ENCODE measurements around the gene PTP4A2. TPM values are rescaled to one million over a fixed set of nuclear protein-coding genes. Genes with fewer than 3 reads are reported as not detected.

Gene PTP4A2
- total RNA-seq, 4 donors from 2014 or later = 40.9 to 92.8 (median 67.3) TPM

DNA sequence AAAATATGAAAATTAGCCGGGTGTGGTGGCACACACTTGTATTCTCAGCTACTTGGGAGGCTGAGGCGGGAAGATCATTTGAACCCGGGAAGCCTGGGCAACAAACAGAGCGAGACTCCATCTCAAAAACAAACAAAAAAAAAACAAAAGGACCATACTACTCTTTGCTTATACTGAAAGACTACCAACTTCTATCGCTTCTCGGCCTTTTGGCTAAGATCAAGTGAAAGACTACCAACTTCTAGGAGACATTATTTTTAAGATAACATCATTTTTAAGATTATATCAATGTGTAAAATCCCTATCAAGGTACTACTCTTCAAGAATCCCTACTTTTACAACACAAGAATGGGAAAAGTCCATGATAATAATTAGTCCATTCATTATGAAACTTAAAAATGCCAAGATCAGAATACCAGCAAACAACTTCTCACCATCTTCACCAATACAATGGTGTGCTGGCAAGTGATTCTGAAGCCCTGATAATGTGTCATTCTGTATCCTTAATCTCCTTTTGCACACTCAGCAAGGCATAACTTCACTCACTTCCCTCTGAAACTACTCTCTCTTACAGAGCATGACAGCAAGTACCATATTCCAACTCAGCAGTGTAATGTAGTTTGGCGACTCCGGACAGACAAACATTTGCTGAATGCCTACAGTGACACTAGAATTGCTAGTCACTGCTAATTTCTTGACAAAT, 1.7 kb downstream of the PTP4A2 start:
- intact Hi-C loops (cut with DNase I; ENCODE audit: low total_unique reads) = no loop called here
- no peak overlapping the region for H3K4me3 ChIP-seq (ENCODE audit: low read depth, poor library complexity, severe bottlenecking)
- TF ChIP-seq, protein P1, sequence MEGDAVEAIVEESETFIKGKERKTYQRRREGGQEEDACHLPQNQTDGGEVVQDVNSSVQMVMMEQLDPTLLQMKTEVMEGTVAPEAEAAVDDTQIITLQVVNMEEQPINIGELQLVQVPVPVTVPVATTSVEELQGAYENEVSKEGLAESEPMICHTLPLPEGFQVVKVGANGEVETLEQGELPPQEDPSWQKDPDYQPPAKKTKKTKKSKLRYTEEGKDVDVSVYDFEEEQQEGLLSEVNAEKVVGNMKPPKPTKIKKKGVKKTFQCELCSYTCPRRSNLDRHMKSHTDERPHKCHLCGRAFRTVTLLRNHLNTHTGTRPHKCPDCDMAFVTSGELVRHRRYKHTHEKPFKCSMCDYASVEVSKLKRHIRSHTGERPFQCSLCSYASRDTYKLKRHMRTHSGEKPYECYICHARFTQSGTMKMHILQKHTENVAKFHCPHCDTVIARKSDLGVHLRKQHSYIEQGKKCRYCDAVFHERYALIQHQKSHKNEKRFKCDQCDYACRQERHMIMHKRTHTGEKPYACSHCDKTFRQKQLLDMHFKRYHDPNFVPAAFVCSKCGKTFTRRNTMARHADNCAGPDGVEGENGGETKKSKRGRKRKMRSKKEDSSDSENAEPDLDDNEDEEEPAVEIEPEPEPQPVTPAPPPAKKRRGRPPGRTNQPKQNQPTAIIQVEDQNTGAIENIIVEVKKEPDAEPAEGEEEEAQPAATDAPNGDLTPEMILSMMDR (IDR thresholded peaks at IDR 0.05) = no peak
- TF ChIP-seq POLR2A (IDR thresholded peaks at IDR 0.05) = no peak
- WGBS, 2 donors = 68% methylated on average over 8 of the region's 8 CpGs
- DNase-seq (ENCODE audit: low spot score in 2 of 2) = peak in 1 of 2 donors; percentile 42

GRCh38 chr1:31934706-31935629, 3.2 kb downstream of the PTP4A2 start:
- no peak overlapping the region for H3K4me3 ChIP-seq (ENCODE audit: low read depth, poor library complexity, severe bottlenecking)
- peak in 1 of 2 donors; percentile 72 for DNase-seq (ENCODE audit: low spot score in 2 of 2)
- intact Hi-C loops (cut with DNase I; ENCODE audit: low total_unique reads) = no loop called here
- no peak for TF ChIP-seq POLR2A (IDR thresholded peaks at IDR 0.05)
- TF ChIP-seq, protein P1 (IDR thresholded peaks at IDR 0.05) = no peak
- WGBS, 2 donors = 9 to 12% methylated on average over 8 of the region's 8 CpGs

DNA sequence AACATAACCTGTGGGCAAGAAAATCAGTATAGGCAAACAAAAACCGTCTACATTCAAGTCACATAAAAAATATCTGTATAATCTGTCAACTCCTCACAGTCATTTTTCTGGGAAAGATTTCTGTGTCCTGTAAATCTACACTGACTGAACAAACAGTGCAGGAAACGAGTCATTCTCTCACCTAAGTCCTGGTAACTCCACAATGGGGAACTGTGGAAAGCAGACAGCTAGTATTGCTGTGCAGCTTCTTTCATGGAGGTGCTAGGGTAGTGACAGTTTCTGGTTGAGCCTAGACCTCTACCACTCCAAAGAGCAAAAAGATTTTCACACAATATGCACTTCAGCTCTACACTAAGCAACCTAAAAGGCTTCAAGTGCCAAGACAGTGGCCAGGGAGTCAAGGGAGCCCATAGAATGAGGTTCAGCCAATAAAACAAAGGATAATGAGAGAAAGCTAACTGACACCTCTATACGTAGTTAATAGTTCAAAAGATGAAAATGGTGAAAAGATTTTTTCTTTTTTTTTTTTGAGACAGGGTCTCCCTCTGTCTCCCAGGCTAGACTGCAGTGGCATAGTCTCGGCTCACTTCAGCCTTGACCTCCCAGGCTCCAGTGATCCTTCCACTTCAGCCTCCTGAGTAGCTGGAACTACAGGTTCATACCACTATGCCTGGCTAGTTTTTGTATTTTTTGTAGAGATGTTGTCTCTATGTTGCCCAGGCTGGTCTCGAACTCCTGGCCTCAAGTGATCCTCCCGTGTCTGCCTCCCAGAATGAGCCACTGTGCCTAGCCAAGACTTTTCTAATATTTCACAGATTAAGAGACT, 5.5 kb downstream of the PTP4A2 start:
- intact Hi-C loops (cut with DNase I; ENCODE audit: low total_unique reads) = no loop called here
- H3K4me3 ChIP-seq (ENCODE audit: low read depth, poor library complexity, severe bottlenecking) = no peak overlapping the region
- WGBS, 2 donors = 61 to 65% methylated on average over 6 of the region's 6 CpGs
- DNase-seq (ENCODE audit: low spot score in 2 of 2) = no peak
- TF ChIP-seq, protein P1 (IDR thresholded peaks at IDR 0.05) = no peak

- intact Hi-C loops (cut with DNase I; ENCODE audit: low total_unique reads) = no loop called here
- DNase-seq (ENCODE audit: low spot score in 2 of 2) = no peak
- no peak overlapping the region for H3K4me3 ChIP-seq (ENCODE audit: low read depth, poor library complexity, severe bottlenecking)
- TF ChIP-seq, protein P1 (IDR thresholded peaks at IDR 0.05) = no peak
- TF ChIP-seq POLR2A (IDR thresholded peaks at IDR 0.05) = no peak
- WGBS, 2 donors = 34 to 41% methylated on average over 2 of the region's 2 CpGs
Observed at GRCh38 chr1:31931593-31932225, 6.5 kb downstream of the PTP4A2 start.

All from lower leg skin (tissue), 4 donors.